Measurements from ENCODE around the gene SIRPA. TPM values are rescaled to one million over a fixed set of nuclear protein-coding genes. Genes with fewer than 3 reads are reported as not detected.
A peak's percentile ranks its signal among the peaks of the same experiment; 100 is the strongest.

The SIRPA gene
- polyA plus RNA-seq, 4 donors = 24.7 to 40.2 (median 28.2) TPM

GRCh38 chr20:1885940-1886693 lies 9.1 kb upstream of the SIRPA start:
- DNase-seq (ENCODE audit: low read depth in 4 of 4, low spot score in 3 of 4) = no peak

- DNase-seq (ENCODE audit: low read depth in 4 of 4, low spot score in 3 of 4) = no peak
Measured at GRCh38 chr20:1887321-1887720, 7.9 kb upstream of the SIRPA start.

- no peak for DNase-seq (ENCODE audit: low read depth in 4 of 4, low spot score in 3 of 4)
Measured at GRCh38 chr20:1887756-1888155, 7.5 kb upstream of the SIRPA start.

GRCh38 chr20:1888796-1889463 lies 6.3 kb upstream of the SIRPA start:
- DNase-seq (ENCODE audit: low read depth in 4 of 4, low spot score in 3 of 4) = no peak

GRCh38 chr20:1890469-1891262 lies 4.5 kb upstream of the SIRPA start:
- no peak for DNase-seq (ENCODE audit: low read depth in 4 of 4, low spot score in 3 of 4)

- DNase-seq (ENCODE audit: low read depth in 4 of 4, low spot score in 3 of 4) = no peak
Measured at GRCh38 chr20:1891263-1892118, 3.7 kb upstream of the SIRPA start.

- DNase-seq (ENCODE audit: low read depth in 4 of 4, low spot score in 3 of 4) = no peak
Measured at GRCh38 chr20:1892119-1892385, 3.2 kb upstream of the SIRPA start.

GRCh38 chr20:1893721-1894470 lies 1.3 kb upstream of the SIRPA start:
- DNase-seq (ENCODE audit: low read depth in 4 of 4, low spot score in 3 of 4) = no peak

- peak in 3 of 4 donors; percentile 45 to 54 (median 48) for DNase-seq (ENCODE audit: low read depth in 4 of 4, low spot score in 3 of 4)
Measured at GRCh38 chr20:1894471-1894950, 696 bp upstream of the SIRPA start.

GRCh38 chr20:1895674-1896483 lies 672 bp downstream of the SIRPA start:
- DNase-seq (ENCODE audit: low read depth in 4 of 4, low spot score in 3 of 4) = no peak

- DNase-seq (ENCODE audit: low read depth in 4 of 4, low spot score in 3 of 4) = no peak
Measured at GRCh38 chr20:1896484-1897258, 1.5 kb downstream of the SIRPA start.

GRCh38 chr20:1897541-1897940 lies 2.3 kb downstream of the SIRPA start:
- DNase-seq (ENCODE audit: low read depth in 4 of 4, low spot score in 3 of 4) = no peak

GRCh38 chr20:1897965-1898464 lies 2.8 kb downstream of the SIRPA start:
- no peak for DNase-seq (ENCODE audit: low read depth in 4 of 4, low spot score in 3 of 4)

- no peak for DNase-seq (ENCODE audit: low read depth in 4 of 4, low spot score in 3 of 4)
Measured at GRCh38 chr20:1898482-1899240, 3.5 kb downstream of the SIRPA start.

GRCh38 chr20:1899241-1899525 lies 4.0 kb downstream of the SIRPA start:
- no peak for DNase-seq (ENCODE audit: low read depth in 4 of 4, low spot score in 3 of 4)

- peak in 3 of 4 donors; percentile 45 to 62 (median 46) for DNase-seq (ENCODE audit: low read depth in 4 of 4, low spot score in 3 of 4)
Measured at GRCh38 chr20:1900321-1900801, 5.2 kb downstream of the SIRPA start.

- DNase-seq (ENCODE audit: low read depth in 4 of 4, low spot score in 3 of 4) = no peak
Measured at GRCh38 chr20:1901704-1902103, 6.5 kb downstream of the SIRPA start.

Data from left renal pelvis (tissue), 4 donors.